ENCODE measurements around the gene PLA2G15.
A peak's percentile ranks its signal among the peaks of the same experiment; 100 is the strongest.

The PLA2G15 gene

DNA sequence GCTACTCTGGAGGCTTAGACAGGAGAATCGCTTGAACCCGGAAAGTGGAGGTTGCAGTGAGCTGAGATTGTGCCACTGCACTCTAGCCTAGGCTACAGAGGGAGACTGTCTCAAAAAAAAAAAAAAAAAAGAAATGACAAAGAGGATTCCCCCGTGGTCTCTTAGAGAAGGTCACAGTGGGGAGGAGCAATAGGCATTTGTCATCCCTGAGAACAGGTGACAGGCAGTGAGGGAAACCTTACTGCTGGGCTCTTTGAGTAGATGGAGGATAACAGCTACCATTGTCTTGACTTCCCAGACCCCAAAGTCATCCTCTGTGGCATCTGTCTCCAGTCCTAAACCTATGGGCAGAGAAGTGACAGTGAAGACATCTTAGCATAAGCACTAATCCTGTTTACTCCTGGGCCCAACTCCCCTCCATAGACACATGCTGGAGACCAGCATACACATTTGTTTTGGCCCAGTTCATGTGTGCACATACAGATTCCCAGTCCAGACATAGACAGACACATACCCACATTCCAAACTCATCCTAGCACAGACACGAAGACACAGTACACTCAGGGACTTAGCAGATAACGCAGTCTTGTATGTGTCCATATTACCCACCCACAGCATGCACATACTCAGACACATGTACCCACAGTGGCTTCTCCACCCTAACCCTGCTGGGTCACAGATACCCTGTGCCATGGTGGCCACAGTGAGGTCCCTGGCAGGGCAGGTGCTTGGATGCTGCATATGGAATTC is 11.9 kb upstream of the PLA2G15 start:
- no peak for DNase-seq

DNA sequence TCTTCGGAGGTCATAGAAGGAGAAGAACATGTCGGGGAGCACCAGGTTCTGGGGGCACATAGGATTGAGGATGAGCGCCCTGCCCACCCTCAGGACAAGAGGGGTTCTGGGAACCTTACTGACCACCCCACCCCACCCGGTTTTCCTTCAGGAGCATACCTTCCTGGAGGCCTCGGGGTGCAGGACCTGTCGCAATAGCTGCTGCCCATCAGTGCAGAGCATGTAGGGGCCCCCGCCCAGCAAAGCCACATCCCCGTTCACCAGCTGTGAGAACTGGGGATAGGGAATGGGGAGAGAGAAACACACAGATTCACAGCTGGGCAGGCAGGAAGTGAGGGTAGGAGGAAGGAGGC is 11.4 kb upstream of the PLA2G15 start:
- no peak for DNase-seq

DNA sequence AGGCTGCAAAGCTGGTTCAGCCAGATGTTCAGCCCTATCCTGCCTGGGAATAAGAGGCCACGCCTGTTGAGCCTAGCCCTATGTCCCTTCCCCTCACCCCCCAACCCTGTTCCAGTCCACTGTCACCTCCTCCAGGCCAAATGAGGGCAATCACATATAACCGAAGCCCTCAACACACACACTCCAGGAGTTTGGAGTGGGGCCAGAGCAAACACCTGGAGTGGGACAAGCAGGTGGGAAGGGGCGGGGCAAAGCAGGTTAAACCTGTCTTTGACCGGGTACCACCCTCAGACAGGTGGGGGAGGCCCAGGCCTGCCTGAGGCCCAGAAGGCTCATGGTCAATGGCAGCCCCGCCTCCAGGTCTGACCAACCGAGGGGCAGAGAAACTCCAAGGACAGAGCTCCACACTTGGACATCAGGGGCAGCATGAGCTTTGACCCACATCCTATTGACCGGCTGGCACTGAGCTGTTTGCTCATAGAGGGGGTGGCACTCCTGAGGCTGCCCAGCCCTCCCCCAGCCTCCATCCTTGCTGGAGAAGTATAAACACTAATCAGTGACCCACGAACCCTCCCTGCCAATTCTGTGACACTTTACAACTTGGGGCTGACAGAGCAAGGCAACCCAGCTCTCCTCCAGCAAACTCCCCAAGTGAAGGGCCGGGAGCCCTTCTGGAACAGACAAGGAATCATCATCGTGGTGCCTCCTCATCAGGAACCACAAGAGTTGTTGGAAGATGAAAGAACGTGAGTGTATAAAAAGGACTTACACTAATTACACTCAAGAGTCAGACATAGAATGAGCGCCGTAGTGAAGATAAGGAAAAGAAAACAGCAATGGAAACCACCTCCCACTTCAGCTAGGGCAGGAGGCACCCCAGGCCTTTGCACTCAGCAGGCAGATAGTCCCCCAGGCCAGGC is 10.7 kb upstream of the PLA2G15 start:
- no peak for DNase-seq

DNA sequence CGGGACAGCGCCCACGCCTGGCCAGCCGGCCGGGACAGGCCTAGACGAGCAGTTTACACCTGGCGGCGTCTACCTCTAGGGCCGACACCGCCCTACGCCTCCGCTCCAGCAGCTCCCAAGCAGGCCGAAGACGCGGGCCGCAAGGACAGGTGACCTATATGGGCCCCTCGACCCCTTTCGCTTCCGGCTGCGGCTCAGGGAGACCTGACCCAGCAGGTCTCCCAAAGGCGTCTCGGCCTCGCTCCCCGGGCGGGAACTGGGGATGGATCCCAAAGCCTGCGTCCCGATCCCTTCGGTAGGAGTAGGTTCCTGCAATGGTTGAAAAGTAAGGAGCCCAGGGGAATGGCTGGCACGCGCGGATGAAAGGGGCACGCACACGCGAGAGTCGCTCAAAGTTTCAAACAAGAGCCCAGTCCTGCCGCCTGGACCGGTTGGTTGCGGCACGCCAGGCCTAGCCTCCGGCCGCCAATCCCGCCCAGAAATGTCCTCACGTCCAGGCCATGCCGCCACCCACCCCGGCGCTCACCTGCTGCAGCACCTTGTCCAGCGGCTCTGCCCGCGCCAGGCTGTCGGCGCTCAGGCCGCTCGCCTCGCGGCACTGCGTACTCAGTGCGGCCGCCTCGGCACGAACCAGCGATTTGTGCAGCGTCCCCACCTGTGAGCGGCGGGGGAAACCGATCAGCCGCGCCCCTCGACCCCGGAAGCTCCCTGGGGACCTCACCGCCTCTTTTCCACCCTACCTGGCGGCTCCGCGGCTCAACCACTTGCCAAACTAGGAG is 9.9 kb upstream of the PLA2G15 start:
- DNase-seq, result no peak

DNA sequence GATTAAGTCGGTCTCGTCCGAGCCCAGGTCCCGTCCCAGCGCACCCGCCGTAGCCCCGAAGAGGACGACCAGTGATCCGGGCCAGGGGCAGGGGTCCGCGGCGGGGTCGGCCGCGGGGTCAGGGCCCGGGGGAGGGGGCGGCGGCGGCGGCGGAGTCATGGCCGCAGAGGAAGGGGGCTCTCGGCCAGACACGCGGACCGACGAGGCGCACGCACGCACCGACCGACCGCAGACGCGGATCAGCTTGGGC is 9.4 kb upstream of the PLA2G15 start, which contains the start of gene ESRP2:
Gene ESRP2, minus strand, starts transcription at position 241 of the 250 bp plus-strand sequence. Its CDS starts 82 bp downstream, at position 159.
- no peak for DNase-seq

DNA sequence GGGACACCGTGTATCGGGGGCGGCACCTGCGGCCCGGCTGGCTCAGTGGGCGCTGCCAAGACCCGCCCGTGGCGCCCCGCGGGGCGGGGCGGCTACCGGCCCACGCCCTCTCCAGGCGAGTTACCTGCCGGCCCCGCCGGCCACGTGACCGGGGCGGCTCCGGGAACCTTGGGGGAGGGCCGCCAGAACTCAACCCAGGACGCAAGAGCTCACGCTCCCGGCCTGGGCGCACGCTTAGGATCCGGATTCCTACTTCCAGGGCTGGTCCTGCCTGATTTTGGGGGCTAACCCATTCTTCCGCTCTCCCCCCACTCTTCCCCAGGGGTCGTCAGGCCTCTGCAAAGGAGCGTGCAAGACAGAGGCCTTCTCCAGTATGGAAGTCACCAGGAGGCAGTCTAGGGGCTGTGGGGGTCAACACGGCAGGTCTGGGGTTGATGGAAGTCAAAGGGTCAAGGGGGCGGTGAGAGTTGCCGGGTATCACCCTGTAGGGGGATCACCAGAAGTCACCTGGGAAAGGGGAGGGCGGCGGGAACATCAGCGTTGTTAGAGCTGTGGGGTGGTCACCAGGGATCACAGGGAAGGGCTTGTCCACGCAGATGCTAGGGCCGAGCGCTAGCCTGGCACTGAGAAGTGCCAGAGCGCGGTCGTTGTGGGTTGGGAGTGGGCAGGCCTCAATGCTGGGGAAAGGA is 8.9 kb upstream of the PLA2G15 start:
- no peak for DNase-seq

DNA sequence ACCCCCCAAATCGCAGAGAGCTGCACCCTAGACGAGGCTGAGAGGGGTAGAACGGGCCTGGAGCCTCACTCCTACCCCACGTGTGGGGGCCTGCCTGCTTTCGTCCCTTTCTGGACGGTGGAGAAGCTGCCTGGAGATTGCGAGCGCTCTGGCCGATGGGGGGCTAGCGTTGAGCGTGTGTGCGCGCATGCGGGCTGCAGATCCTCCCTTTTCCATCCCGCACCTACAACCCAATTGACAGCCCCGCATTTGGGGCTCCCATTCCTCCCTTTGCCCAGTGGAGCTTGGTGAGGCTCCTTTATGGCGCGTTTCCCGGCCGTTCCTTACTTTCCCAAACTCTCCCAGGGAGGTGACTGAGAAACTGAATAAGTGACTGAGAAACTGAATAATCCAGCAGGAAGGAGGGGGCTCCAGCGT is 8.3 kb upstream of the PLA2G15 start:
- DNase-seq, result no peak

DNA sequence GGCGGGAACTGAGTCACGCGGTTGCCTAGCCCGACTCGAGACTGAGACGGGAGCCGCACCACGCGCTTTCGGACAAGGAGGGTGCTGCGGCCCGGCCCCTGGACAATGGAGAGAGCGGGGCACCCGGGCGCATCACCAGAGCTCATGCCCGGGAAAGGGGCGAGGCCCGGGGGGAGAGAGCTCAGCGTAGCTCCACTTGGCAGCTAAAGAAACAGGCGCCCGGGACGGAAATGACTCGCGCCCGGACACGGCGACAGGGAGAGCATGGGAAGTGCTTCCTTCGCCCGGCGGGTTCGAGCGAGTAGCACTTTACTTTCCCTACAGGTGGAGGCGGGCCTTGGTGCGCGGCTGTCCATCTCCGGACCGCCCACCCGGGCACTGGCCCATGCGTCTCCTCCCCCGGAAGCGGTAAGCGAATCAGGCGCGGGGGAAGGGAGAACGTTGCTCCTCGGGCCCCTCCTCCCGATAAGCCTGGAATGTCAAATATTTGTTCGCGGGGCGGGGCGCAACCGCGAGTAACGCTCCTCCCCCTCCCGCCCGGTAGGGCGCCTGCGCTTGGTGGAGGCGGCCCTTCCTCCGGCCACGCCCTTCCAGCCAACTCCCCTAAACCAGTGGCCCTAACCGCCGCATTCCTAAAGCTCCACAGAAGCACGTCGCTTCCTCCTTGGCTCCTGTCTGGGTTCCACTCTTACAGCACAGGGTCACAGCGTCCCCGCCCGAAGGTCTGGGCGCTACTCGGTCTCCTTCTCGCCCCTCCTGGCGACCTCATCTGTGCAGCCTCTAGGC is 7.7 kb upstream of the PLA2G15 start:
- peak; percentile 90 for DNase-seq

DNA sequence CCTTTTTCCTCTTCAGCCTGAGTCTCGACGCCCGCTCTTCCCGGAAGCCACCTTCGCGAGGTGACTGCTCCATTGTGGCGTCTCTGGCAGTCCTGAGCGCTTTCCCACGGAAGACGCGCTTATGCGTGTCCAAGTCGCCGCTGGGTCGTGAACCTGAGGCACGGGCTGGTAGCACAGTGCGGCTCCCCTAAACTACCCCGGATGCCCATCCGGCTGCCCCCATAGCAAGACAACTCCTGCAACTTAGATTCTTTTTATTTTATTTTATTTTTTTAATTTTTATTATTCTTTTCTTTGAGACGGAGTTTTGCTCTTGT is 7.2 kb upstream of the PLA2G15 start:
- no peak for DNase-seq

DNA sequence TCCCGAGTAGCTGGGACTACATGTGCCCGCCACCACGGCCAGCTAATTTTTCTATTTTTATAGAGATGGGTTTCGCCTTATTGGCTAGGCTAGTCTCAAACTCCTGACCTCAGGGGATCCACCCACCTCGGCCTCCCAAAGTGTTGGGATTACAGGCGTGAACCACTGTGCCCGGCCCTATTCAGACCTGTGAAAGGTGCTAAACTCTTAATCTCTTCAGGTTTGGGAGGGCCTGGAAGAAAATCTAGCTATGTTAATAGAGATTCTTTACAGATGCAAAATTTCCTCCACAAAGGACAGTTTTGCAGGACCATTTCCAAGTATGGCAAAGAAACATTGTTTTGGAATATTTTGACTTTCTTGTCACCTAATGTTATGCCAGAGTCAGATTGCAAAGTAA is 3.1 kb upstream of the PLA2G15 start:
- DNase-seq, result no peak

DNA sequence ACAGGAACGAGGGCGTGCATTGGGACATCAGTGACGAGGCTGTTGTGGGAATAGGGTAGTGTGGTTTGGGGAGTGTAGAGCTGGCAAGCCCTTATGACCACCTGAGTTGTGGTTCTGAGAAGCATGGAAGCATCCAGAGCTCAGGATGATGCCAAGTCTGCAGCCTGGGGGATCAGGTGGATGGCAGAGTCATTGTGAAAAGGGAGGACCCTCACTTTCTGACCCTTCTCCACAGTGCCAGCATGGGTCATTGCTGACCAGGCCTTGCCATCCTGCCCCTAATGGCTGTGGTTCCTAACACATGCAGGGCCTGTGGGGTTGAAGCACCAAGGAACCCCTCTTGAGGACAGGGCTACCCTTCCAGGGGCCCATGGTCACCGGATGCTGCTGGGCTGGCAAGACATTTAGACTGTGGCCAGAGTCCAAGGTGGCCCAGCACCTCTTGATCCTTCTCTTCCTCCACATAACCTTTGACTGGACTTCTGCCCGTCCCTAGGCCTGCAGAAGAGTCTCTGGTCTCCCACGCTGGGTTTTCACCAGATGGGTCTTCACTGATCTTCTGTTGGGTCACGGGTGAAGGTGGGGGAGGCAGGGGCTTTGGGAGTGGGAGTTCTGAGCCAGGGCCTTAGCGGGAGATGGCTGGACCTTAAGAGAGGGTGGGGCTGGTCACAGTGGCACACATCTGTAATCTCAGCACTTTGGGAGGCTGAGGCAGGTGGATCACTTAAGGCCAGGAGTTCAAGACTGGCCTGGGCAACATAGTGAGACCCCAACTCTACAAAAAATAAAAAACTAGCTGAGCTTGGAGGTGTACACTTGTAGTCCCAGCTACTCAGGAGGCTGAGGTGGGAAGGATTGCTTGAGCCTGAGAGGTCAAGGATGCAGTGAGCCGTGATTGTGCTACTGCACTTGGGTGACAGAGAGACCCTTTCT is 2.0 kb upstream of the PLA2G15 start:
- no peak for DNase-seq

DNA sequence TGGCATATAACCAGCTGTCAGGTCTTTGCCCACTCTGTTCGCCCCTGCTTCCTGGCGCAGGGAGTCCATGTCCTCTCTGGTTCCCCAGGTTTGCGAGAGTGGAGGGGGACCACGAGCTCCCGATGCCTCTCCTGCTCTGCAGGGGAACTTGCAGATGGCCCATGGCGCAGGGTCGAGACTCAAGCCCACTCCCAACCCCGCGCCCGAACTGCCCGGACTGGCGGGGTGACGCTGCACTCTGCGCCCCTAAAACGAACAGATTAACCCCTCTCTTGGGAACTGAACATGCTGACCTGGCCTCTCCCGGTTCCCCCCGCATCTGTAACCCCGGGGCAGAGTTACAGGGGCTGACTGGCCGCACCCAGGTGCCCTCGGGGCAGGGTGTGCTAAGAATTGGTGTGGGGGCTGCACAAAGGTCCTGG is 681 bp upstream of the PLA2G15 start:
- DNase-seq, result no peak

DNA sequence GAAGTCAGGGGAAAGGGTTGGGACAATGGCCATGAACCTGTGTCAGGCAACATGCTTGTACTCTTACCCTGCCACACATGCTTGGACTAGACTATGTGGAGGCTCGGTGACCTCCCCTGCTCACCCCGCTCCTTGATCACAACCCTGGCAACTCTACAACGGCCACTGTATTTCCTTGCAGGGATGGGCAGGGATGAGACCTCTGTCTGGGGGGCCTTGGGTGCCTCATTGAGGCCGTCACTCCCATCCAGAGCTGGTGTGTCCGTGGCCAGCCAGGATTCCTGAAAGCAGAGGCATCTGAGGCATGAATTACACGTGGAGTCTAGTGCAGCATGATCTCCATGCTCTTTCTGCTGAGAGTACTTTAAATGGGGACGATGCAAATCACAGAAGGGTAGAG is 948 bp downstream of the PLA2G15 start:
- no peak for DNase-seq

DNA sequence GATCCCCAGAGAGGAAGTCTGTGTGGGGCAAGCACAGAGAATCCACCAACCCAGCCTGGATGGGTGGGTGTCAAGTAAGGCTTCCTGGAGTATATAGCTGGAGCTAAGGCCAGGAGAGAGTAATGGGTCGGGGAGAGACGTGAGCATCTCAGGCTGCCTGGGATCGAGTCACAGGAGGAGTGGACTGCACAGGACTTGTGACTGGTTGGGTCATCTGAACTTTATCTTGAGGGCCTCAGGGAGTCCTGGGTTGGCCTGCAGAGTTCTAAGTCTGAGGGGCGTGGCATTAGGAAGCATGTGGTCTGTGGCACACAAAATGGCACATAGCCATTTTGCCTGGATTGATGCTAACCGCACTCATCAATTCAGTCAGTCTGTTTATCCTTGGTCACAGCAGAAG is 1.5 kb downstream of the PLA2G15 start:
- no peak for DNase-seq

DNA sequence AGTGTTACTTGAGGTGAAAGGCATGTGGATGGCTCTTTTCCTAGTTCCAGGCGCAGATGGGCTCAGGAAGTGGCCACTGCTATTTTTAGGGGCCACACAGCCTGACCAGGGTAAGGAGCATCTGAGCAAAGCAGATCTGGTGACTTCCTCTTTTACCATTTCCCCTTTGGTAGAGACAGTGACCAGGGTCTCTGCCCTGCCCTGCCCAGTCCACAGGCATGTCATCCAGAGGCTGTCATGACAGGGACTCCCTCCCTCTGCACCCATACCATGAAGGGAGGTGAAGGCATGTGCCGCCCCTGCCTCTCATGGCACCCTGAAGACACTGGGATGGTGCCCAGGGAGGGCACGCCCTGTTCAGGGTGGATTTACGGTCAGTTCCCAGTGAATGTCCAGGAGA is 2.2 kb downstream of the PLA2G15 start:
- no peak for DNase-seq

DNA sequence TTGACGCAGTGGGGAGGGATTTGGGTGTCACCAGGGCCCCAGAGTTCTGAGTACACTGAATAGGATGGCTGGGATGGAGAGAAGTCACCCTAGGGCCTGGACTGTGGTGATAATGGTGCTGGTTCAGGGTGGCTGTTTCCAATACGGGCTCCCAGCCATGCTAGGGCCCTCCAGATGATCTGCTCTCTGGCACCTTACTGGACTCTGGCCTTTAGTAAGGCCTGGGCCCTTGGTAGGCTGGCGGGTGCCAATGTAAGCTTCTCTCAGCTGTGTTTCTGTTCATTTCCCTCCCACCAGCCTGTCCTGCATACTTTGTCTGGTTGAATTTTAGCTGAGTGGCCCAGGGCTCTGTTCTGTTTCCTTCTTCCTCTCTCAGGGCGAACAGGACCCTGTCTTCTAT is 2.8 kb downstream of the PLA2G15 start:
- no peak for DNase-seq

DNA sequence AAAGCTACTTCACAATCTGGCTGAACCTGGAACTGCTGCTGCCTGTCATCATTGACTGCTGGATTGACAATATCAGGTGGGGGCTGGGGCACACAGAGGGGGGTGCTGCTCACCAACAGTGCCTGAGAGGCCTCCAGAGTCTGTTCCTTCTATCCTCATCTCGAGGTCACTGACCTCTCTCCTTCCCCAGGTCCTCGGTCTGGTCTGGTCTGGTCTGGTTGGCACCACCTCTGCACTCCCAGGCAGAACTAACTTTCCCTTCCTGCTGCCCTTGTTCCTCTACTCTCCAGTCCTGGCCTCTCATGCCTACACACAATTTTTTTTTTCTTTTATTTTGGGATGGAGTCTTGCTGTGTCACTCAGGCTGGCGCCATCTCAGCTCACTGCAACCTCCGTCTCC is 4.2 kb downstream of the PLA2G15 start:
- DNase-seq, result no peak

DNA sequence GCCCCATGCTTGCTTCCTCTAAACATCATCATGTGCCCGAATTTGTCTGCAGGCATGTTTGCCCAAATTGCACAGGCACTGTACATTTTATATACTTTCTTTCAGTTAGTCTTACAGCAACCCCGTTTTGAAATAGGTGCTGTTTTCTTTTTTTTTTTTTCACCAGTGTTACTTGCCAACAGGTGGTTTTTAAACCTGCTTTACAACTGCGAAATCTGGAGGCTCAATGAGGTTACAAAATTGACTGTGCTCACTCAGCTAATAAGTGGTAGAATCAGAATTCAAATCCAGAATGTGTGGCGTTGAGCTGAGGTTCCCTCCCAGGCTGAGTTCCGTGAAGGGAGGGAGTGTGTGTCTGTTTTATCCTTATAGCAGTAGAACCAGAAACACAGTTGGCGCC is 5.8 kb downstream of the PLA2G15 start:
- no peak for DNase-seq

DNA sequence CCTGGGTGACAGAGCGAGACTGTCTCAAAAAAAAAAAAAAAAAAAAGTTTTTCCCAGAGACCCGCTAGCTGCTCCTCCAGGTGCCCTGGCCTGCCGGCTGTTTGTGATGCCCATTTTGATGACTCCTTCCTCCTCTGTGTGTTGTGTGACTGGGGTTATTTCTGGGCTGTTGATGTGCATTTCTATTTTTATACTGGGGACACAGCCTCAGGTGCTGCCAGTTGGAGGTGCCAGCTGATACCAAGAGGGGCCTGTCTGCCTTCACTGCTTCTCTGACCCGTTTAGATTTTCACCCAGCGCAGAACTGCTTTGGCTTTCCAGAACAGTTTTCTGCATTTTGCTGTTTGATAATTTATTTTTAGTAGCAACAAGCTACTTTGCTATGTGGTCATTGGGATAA is 6.7 kb downstream of the PLA2G15 start:
- DNase-seq, result no peak

DNA sequence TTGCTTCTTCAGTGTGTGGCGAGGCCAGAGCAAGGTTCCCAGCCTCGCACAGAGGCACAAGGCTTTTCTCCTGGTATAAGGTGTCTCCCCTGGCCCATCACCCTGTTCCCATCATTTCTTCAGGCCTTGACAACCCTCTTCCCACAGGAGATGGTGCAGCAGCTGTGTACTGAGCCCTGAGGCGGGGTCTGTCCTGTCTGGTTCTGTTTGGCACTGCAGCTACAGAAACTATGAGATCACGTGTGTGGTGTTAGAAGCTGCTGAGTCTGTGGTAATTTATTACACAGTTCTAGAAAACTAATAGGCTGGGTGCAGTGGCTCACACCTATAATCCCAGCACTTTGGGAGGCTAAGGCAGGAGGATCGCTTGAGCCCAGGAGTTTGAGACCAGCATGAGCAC is 7.2 kb downstream of the PLA2G15 start:
- DNase-seq, result no peak

DNA sequence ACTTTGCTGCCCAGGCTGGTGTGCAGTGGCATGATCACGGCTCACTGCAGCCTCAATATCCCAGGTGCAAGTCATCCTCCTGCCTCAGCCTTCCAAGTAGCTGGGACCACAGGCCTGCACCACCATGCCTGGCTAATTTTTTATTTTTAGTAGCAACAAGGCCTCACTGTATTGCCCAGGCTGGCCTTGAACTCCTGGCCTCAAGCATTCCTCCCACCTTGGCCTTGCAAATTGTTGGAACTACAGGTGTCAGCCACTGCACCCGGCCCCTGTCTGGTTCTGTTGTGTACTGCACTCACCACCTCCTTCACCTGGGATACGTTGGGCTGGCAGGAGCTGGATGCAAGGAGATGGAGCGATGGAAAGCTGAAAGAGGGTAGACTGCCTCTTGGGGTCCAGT is 8.5 kb downstream of the PLA2G15 start:
- DNase-seq, result no peak
